Mononuclear cell (primary cell): ENCODE measurements around the gene KLRD1. TPM values are rescaled to one million over a fixed set of nuclear protein-coding genes. Genes with fewer than 3 reads are reported as not detected.
A peak's percentile ranks its signal among the peaks of the same experiment; 100 is the strongest.

Experiments
- H3K27me3 ChIP-seq: 2 replicates; pipeline ENCODE4 v1.6.0; 2011; ENCODE audit warnings: low read length, control low read depth; ENCODE audit not compliant: insufficient read depth
- H3K4me1 ChIP-seq: 2 replicates; pipeline ENCODE4 v1.5.1; 2011; ENCODE audit warnings: mild to moderate bottlenecking, low read length, control low read depth; ENCODE audit not compliant: insufficient read depth
- H3K4me3 ChIP-seq: 2 replicates; pipeline ENCODE4 v1.5.1; 2011; ENCODE audit warnings: mild to moderate bottlenecking, low read length, moderate library complexity
- H3K9me3 ChIP-seq: 2 replicates; pipeline ENCODE4 v1.5.1; 2011; ENCODE audit warnings: low read depth, mild to moderate bottlenecking, control low read depth, low read length
- total RNA-seq: library from RNA; depleted of rRNA; stranded (reverse); fragments of >200 nt; gene quantifications from one replicate; pipeline ENCODE4 v1.2.3, GENCODE V29; 2012

KLRD1 gene
- total RNA-seq, result 34.0 TPM

DNA sequence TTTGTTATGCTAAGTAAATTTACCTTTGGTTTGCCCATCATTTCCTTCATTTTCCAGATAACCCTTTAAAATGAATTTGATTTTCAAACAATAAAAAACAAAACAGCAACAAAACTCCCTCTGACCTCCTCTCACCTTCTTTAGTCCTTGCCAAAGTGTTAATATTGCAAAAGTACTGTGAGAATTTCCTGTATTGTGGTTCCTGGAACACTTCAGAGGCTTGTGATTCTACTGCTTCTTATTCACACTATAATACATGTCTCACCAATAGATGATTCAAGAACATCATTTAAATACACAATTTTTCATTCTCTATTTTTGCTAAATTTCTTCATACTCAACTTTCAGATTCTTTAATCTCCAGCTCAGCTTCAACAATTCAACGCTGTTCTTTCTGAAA lies at the start of gene KLRD1:
KLRD1 (plus strand) TSS at position 241 of the 400 bp plus-strand sequence. CDS start 208 bp downstream, outside the sequence.
- Histone ChIP-seq H3K27me3 (no peaks in the 10 kb centered on the region), H3K9me3 (no peaks in the 10 kb centered on the region), H3K4me3 (peak within 1 kb of the TSS; percentile 26), H3K4me1 (no peaks in the 10 kb centered on the region)

GRCh38 chr12:10260927-10261326 lies 46.7 kb upstream of the KLRD1 start:
- no peaks in the 10 kb centered on the region for H3K27me3 ChIP-seq

GRCh38 chr12:10268037-10268436 lies 39.6 kb upstream of the KLRD1 start:
- Histone ChIP-seq H3K4me3 (no peak overlapping the region), H3K27me3 (no peaks in the 10 kb centered on the region), H3K9me3 (no peaks in the 10 kb centered on the region), H3K4me1 (no peaks in the 10 kb centered on the region)

More at GRCh38 chr12:10260927-10261326, 46.7 kb upstream of the KLRD1 start:
- Histone ChIP-seq H3K4me3 (no peak overlapping the region), H3K4me1 (no peaks in the 10 kb centered on the region), H3K9me3 (peaks cover 4% of the 10 kb centered on the region)

GRCh38 chr12:10272467-10272866 lies 35.2 kb upstream of the KLRD1 start:
- H3K4me3 ChIP-seq, result no peak overlapping the region
- H3K4me1 ChIP-seq, result no peaks in the 10 kb centered on the region
- H3K9me3 ChIP-seq, result no peaks in the 10 kb centered on the region
- H3K27me3 ChIP-seq, result no peaks in the 10 kb centered on the region

- H3K27me3 ChIP-seq, result no peaks in the 10 kb centered on the region
- H3K9me3 ChIP-seq, result no peaks in the 10 kb centered on the region
- no peaks in the 10 kb centered on the region for H3K4me1 ChIP-seq
- no peak overlapping the region for H3K4me3 ChIP-seq
Observed at GRCh38 chr12:10276774-10277173, 30.9 kb upstream of the KLRD1 start.

DNA sequence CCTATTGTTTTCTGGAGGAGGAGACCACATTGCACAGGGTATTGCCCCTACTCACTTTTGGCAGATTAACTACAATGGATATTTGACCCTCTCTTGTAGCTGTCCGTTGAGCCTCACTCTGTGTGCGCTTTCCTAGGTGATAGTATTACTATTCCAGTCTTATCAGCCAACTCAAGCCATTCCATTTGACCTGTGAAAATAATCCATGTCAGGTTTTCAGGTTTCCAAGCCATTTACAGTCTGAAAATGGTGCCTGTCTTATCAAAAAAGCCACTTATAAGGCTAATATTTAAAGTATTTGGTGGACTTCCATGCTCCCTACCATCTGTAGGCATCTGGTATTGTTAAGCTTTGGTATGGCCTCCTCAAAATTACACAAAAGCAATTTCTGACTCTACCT lies 29.6 kb upstream of the KLRD1 start:
- H3K9me3 ChIP-seq, result no peaks in the 10 kb centered on the region
- H3K4me3 ChIP-seq, result no peak overlapping the region
- H3K4me1 ChIP-seq, result peaks cover 4% of the 10 kb centered on the region
- no peaks in the 10 kb centered on the region for H3K27me3 ChIP-seq

DNA sequence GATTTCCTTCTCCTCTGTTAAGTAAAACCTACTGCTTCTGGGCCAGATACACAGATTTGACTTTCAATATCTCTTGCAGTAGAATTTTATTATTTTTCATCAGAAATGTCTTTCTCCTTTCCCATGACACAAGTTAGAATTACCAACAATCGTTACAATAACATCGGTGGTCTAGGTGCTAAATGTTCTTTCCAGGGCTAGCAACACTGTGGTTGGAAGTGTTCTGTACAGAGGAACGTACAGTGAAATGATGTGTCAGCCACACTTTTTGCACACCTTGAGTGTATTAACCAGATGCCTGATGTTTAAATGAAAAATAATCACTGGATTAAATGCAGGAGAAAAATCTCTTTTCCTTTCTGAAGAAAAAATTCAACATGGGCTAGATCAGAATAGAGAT lies 27.7 kb upstream of the KLRD1 start:
- H3K4me3 ChIP-seq, result no peak overlapping the region
- H3K27me3 ChIP-seq, result no peaks in the 10 kb centered on the region

DNA sequence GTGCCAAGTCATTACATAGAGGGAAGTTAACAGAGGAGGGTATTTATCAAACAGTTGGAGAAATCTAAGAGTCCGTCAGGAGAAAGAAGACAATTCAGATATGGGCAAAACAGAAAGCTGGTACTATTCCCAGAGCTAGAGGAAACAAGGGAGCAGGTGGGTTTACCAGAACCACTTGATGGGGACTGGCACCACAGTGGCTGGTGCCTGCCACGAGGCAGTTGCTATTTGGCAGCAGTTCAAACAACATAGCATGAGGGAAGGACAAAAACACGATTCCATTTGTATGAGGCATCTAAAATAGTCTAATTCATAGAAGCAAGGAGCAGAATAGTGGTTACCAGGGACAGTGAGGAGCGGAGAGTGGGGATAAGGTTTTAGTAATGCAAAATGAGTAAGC lies 24.6 kb upstream of the KLRD1 start:
- Histone ChIP-seq H3K4me1 (peaks cover 6% of the 10 kb centered on the region), H3K27me3 (no peaks in the 10 kb centered on the region), H3K4me3 (no peak overlapping the region), H3K9me3 (no peaks in the 10 kb centered on the region)

More for the DNA sequence above, 27.7 kb upstream of the KLRD1 start:
- H3K4me1 ChIP-seq, result peaks cover 6% of the 10 kb centered on the region
- H3K9me3 ChIP-seq, result no peaks in the 10 kb centered on the region

- no peaks in the 10 kb centered on the region for H3K27me3 ChIP-seq
- no peak overlapping the region for H3K4me3 ChIP-seq
- peaks cover 6% of the 10 kb centered on the region for H3K4me1 ChIP-seq
- no peaks in the 10 kb centered on the region for H3K9me3 ChIP-seq
Observed at GRCh38 chr12:10285919-10286318, 21.8 kb upstream of the KLRD1 start.

DNA sequence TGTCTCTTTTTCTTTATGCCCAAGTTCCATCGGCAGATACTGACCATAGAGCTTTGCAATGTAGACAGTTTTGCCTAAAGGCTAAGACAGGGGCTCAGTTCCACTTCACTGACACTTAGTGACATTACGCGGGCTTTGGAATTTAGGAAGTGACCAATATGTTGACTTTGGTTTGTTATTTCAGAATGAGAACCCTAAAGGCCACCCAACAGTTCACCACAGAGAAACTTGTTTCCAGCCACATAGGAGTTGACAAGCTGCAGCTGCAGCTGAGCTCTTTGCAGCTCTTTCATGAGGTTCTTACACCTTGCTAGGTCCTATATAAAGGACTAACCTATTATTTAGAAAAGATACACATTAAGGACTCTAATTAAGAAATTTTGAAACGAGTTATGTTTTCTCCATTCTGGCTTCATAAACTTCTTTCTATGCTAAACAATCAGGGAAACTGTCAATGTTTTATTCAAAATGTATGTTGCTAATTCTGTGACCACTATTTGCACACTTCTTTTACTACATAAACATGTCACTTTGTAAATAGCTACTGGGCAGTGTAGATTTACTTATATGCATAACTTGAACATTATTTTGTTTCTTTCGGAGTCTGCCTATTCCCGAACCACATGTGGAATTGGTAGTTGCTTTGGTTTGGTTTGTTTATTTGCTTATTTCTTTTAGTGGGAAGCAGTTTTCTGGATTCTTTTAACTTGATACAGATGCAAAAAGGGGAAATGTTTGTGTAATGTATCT lies 18.5 kb upstream of the KLRD1 start:
- Histone ChIP-seq H3K4me1 (no peaks in the 10 kb centered on the region), H3K9me3 (no peaks in the 10 kb centered on the region), H3K27me3 (no peaks in the 10 kb centered on the region), H3K4me3 (peak overlapping the region; percentile 5)

DNA sequence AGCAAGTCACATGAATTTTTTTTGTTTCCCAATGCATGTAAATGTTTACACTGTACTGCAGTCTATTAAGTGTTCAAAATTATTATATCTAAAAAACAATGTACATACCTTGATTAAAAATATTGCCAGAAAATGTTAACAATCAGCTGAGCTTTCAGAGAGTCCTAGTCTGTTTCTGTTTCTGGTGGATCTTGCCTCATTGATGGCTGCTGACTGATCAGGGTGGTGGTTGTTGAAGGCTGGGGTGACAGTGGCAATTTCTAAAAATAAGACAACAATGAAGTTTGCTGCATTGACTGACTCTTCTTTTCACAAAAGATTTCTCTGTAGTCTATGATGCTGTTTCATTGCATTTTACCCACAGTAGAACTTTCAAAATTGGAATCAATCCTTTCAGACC lies 16.6 kb upstream of the KLRD1 start:
- no peaks in the 10 kb centered on the region for H3K9me3 ChIP-seq
- H3K4me3 ChIP-seq, result peak overlapping the region; percentile 14
- H3K4me1 ChIP-seq, result no peaks in the 10 kb centered on the region
- no peaks in the 10 kb centered on the region for H3K27me3 ChIP-seq

DNA sequence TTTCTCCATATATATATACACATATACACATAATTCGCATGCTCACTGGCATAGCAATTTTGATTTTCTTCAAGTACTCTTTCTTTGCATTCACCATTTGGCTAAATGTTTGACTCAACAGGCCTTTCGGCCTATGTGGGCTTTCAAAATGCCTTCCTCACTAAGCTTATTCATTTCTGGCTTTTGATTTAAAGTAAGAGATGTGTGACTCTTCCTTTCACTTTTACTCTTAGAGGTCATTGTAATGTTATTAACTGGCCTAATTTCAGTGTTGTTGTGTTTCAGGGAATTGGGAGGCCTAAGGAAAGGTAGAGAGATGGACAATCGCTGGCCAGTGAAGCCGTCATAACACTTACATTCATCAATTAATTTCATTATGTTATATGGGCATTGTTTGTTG lies 14.5 kb upstream of the KLRD1 start:
- H3K4me3 ChIP-seq, result no peak overlapping the region
- no peaks in the 10 kb centered on the region for H3K4me1 ChIP-seq
- H3K27me3 ChIP-seq, result no peaks in the 10 kb centered on the region
- no peaks in the 10 kb centered on the region for H3K9me3 ChIP-seq

- H3K4me1 ChIP-seq, result no peaks in the 10 kb centered on the region
- H3K4me3 ChIP-seq, result no peak overlapping the region
- H3K27me3 ChIP-seq, result no peaks in the 10 kb centered on the region
- no peaks in the 10 kb centered on the region for H3K9me3 ChIP-seq
Observed at GRCh38 chr12:10293570-10294227, 14.0 kb upstream of the KLRD1 start.

GRCh38 chr12:10301103-10301502 lies 6.6 kb upstream of the KLRD1 start:
- peaks cover 8% of the 10 kb centered on the region for H3K4me1 ChIP-seq
- H3K9me3 ChIP-seq, result no peaks in the 10 kb centered on the region
- no peaks in the 10 kb centered on the region for H3K27me3 ChIP-seq
- H3K4me3 ChIP-seq, result no peak overlapping the region

DNA sequence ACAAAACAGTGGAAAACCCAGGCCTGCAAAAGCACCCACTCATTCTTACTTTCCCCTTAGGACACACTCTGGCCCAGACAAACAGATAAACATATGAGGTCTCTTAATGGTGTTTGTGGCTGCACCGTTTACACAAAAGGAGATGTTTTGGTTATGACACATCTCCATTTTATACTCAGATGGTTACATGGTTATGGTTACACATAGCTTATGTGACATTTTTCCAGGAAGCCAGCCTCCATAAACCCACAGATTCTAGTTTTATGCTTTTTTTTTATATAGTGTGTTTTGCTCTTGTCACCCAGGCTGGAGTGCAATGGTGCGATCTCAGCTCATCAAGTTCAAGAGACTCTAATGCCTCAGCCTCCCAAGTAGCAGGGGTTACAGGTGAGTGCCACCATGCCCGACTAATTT lies 3.5 kb upstream of the KLRD1 start:
- Histone ChIP-seq H3K9me3 (no peaks in the 10 kb centered on the region), H3K4me3 (no peak overlapping the region), H3K4me1 (peaks cover 8% of the 10 kb centered on the region), H3K27me3 (no peaks in the 10 kb centered on the region)

GRCh38 chr12:10305411-10305810 lies 2.3 kb upstream of the KLRD1 start:
- no peaks in the 10 kb centered on the region for H3K9me3 ChIP-seq
- H3K27me3 ChIP-seq, result no peaks in the 10 kb centered on the region
- peaks cover 8% of the 10 kb centered on the region for H3K4me1 ChIP-seq
- no peak overlapping the region for H3K4me3 ChIP-seq
